ENCODE results near the gene ZG16B. TPM values are rescaled to one million over a fixed set of nuclear protein-coding genes. Genes with fewer than 3 reads are reported as not detected.

Gene ZG16B
- total RNA-seq, 1 experiment from 2014 or later, result 2.3 TPM

GRCh38 chr16:2787406-2787805 lies 42.7 kb upstream of the ZG16B start, which contains the start of gene PRSS33:
TSS of gene PRSS33 (minus strand) at chr16:2787560. CDS start at chr16:2786547, 1,013 bp downstream.
- no peak within 1 kb of the TSS for H3K9ac ChIP-seq (ENCODE audit: low read length)
- H3K27ac ChIP-seq (ENCODE audit: low read depth, low read length), result peak within 1 kb of the TSS; percentile 22; the same call in 1 of the 2 replicates
- BruUV-seq (replicated peaks), result no TSS peak
- ChIA-PET POLR2A (interaction anchor here (0.7 kb wide), 1 partner anchor 69 kb away, joined by 3 read pairs; no protein-coding TSS in a partner anchor), CTCF (no interaction called here), RAD21 (ENCODE audit: low non-redundant PET in 1 of 2, low total read pairs in 2 of 2, uncharacterized antibody in 2 of 2, unreplicated experiment in 2 of 2) (no interaction called here)
- no peak within 1 kb of the TSS for H3K4me2 ChIP-seq (ENCODE audit: low read length)
- DNase-seq (ENCODE audit: low read depth, low spot score), result no peak
- no peak for ATAC-seq
- H2AFZ ChIP-seq (ENCODE audit: low read depth, low read length, poor library complexity, severe bottlenecking), result no peak within 1 kb of the TSS
- H3K9me2 ChIP-seq (ENCODE audit: insufficient read depth), result no peaks in the 10 kb centered on the region
- no peaks in the 10 kb centered on the region for H3K79me2 ChIP-seq (ENCODE audit: insufficient read depth, low read length)
- no peaks in the 10 kb centered on the region for H3K36me3 ChIP-seq (ENCODE audit: control insufficient read depth in 1 of 2, insufficient read depth in 2 of 2, low read length in 2 of 2)
- no peaks in the 10 kb centered on the region for H4K20me1 ChIP-seq (ENCODE audit: insufficient read depth)
- no peak within 1 kb of the TSS for H3K4me3 ChIP-seq (replicated peaks in 1 of 2; ENCODE audit: low read depth in 1 of 2, low read length in 2 of 2)
- no peak for TF ChIP-seq EZH2phosphoT487 (IDR thresholded peaks at IDR 0.05; ENCODE audit: borderline replicate concordance)
- no peak for TF ChIP-seq JUND (IDR thresholded peaks at IDR 0.05)
- no peak for TF ChIP-seq SP1 (IDR thresholded peaks at IDR 0.05; ENCODE audit: low read depth)
- no peak for TF ChIP-seq POLR2AphosphoS5 (IDR thresholded peaks at IDR 0.05; ENCODE audit: low read depth, low read length)
- TF ChIP-seq, protein P1, sequence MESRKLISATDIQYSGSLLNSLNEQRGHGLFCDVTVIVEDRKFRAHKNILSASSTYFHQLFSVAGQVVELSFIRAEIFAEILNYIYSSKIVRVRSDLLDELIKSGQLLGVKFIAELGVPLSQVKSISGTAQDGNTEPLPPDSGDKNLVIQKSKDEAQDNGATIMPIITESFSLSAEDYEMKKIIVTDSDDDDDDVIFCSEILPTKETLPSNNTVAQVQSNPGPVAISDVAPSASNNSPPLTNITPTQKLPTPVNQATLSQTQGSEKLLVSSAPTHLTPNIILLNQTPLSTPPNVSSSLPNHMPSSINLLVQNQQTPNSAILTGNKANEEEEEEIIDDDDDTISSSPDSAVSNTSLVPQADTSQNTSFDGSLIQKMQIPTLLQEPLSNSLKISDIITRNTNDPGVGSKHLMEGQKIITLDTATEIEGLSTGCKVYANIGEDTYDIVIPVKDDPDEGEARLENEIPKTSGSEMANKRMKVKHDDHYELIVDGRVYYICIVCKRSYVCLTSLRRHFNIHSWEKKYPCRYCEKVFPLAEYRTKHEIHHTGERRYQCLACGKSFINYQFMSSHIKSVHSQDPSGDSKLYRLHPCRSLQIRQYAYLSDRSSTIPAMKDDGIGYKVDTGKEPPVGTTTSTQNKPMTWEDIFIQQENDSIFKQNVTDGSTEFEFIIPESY (IDR thresholded peaks at IDR 0.05; ENCODE audit: extremely low read depth, insufficient replicate concordance, low read length), result no peak
- no peak for TF ChIP-seq EZH2 (IDR thresholded peaks at IDR 0.05)
- TF ChIP-seq FOSL1 (IDR thresholded peaks at IDR 0.05; ENCODE audit: low read depth), result no peak
- no peak for TF ChIP-seq REST (IDR thresholded peaks at IDR 0.05; ENCODE audit: low read depth)
- TF ChIP-seq CBX3 (IDR thresholded peaks at IDR 0.05; ENCODE audit: low read depth), result no peak
- no peak for TF ChIP-seq CEBPB (IDR thresholded peaks at IDR 0.05; ENCODE audit: low read depth)
- TF ChIP-seq, protein P2, sequence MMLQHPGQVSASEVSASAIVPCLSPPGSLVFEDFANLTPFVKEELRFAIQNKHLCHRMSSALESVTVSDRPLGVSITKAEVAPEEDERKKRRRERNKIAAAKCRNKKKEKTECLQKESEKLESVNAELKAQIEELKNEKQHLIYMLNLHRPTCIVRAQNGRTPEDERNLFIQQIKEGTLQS (IDR thresholded peaks at IDR 0.05), result no peak
- TF ChIP-seq ELF1 (IDR thresholded peaks at IDR 0.05; ENCODE audit: borderline replicate concordance, low read depth), result no peak
- no peaks in the 10 kb centered on the region for H3K9me3 ChIP-seq (ENCODE audit: control insufficient read depth in 1 of 2, insufficient read depth in 1 of 2, low read depth in 1 of 2, low read length in 2 of 2)
- peaks cover 4 to 8% of the 10 kb centered on the region in 2 experiments; a peak in 3 of 4 replicates for H3K4me1 ChIP-seq (ENCODE audit: control insufficient read depth in 1 of 2, insufficient read depth in 2 of 2, low read length in 2 of 2)
- no peaks in the 10 kb centered on the region for H3K27me3 ChIP-seq (ENCODE audit: insufficient read depth, low read length)
- intact Hi-C loops (cut with micrococcal nuclease), result no loop called here
